T1000 (cell line): Measurements from ENCODE around the gene ESYT1.
A peak's percentile ranks its signal among the peaks of the same experiment; 100 is the strongest.

Source experiments
- DNase-seq: peaks from one replicate; lab custom pipeline; 2025; ENCODE audit warnings: mixed read lengths; lab: John Stamatoyannopoulos, UW

The ESYT1 gene

GRCh38 chr12:56188131-56188777, 60.2 kb downstream of the ESYT1 start:
- no peak for DNase-seq

- no peak for DNase-seq
Observed at GRCh38 chr12:56188778-56189098, 60.7 kb downstream of the ESYT1 start.

- peak; percentile 84 for DNase-seq
Observed at GRCh38 chr12:56189099-56189917, 61.2 kb downstream of the ESYT1 start, which contains the start of gene SMARCC2. Gene SMARCC2, minus strand, starts transcription at chr12:56189483. Its CDS starts 22 bp downstream, at chr12:56189461.

- peak; percentile 89 for DNase-seq
Observed at GRCh38 chr12:56189918-56190694, 62.0 kb downstream of the ESYT1 start.

GRCh38 chr12:56190695-56191155, 62.7 kb downstream of the ESYT1 start:
- no peak for DNase-seq

- DNase-seq: no peak
Observed at GRCh38 chr12:56192582-56192981, 64.5 kb downstream of the ESYT1 start.

- DNase-seq: peak; percentile 38
Observed at GRCh38 chr12:56193025-56193578, 65.0 kb downstream of the ESYT1 start.
